Cerebellar cortex (tissue), 1 donor: ENCODE results near the gene RND2.

ENCODE experiments used
- DNase-seq: peaks from one replicate; pipeline ENCODE4 v3.0.0-alpha.2; 2015; ENCODE audit warnings: low spot score

RND2 gene

DNA sequence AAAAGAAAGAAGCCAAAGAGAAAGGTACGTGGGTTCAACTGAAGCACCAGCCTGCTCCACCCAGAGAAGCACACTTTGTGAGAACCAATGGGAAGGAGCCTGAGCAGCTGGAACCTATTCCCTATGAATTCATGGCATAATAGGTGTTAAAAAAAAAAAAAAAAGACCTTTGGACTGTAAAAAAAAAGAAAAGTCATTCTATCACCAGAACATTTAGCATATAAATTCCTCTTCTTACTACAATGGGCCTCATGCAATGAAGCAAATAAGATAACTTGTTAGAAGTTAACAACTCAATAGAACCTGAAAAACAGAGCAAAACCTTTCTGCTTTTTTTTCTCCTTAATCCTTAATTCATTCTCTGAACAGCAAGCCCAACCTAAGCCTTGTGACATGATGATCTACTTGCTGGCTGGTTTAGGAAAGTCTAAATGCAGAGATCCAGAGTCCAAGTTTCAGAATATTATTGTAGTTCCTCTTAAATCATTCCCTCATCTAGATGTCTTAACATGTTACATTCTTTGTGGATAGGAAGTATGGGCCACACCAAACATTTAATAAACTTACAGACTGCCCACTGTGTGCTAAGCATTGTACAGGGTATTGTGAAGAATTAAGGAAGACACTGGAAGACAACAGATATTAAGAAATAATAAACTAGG is 54.7 kb downstream of the RND2 start:
- DNase-seq = no peak
